Neutrophil (primary cell): ENCODE data around the gene SPAG16.

ENCODE experiments used
- H3K27ac ChIP-seq: fragments of 200-600 bp; sonication (generic); 2 replicates; pipeline ENCODE4 v1.5.1; 2016; ENCODE audit warnings: mild to moderate bottlenecking, moderate library complexity
- H3K27me3 ChIP-seq: fragments of 200-600 bp; sonication (generic); 2 replicates; pipeline ENCODE4 v1.6.0; 2016; ENCODE audit warnings: mild to moderate bottlenecking
- H3K36me3 ChIP-seq: fragments of 200-600 bp; sonication (generic); 2 replicates; pipeline ENCODE4 v1.5.1; 2017
- H3K4me1 ChIP-seq, 2 experiments: fragments of 200-600 bp in 1 of 2; sonication (generic) in 1 of 2; 1 replicate in 1 of 2; 2 replicates in 1 of 2; pipeline versions ENCODE4 v1.5.1 to v1.6.1; 2013 to 2016; ENCODE audit warnings: low read depth in 1 of 2, low read length in 1 of 2, mild to moderate bottlenecking in 1 of 2, moderate library complexity in 1 of 2; ENCODE audit not compliant: control insufficient read depth in 1 of 2, insufficient read depth in 1 of 2
- H3K4me3 ChIP-seq, 2 experiments: fragments of 200-600 bp in 1 of 2; sonication (generic) in 1 of 2; 1 replicate in 1 of 2; 2 replicates in 1 of 2; pipeline ENCODE4 v1.5.1; 2013 to 2016; ENCODE audit warnings: low read depth in 1 of 2, low read length in 1 of 2, mild to moderate bottlenecking in 1 of 2, moderate library complexity in 1 of 2
- H3K9me3 ChIP-seq: fragments of 200-600 bp; sonication (generic); 2 replicates; pipeline ENCODE4 v1.5.1; 2016
- CTCF ChIP-seq: fragments of 200-600 bp; sonication (generic); IDR thresholded peaks from 2 replicates; pipeline ENCODE4 v1.5.1; 2016; ENCODE audit warnings: antibody characterized with exemption

The SPAG16 gene

GRCh38 chr2:214322662-214323061, 1038.4 kb downstream of the SPAG16 start:
- Histone ChIP-seq H3K36me3 (no peaks in the 10 kb centered on the region), H3K27me3 (no peaks in the 10 kb centered on the region), H3K9me3 (no peaks in the 10 kb centered on the region), H3K27ac (no peak overlapping the region), H3K4me1 (no peaks in the 10 kb centered on the region), H3K4me3 (no peak overlapping the region)
- no peak for TF ChIP-seq CTCF

- Histone ChIP-seq H3K27ac (no peak overlapping the region), H3K9me3 (no peaks in the 10 kb centered on the region), H3K36me3 (no peaks in the 10 kb centered on the region), H3K4me3 (no peak overlapping the region), H3K4me1 (no peaks in the 10 kb centered on the region), H3K27me3 (no peaks in the 10 kb centered on the region)
- TF ChIP-seq CTCF, result no peak
Observed at GRCh38 chr2:214325404-214325803, 1041.1 kb downstream of the SPAG16 start.

GRCh38 chr2:214328941-214329340, 1044.7 kb downstream of the SPAG16 start:
- no peaks in the 10 kb centered on the region for H3K4me1 ChIP-seq
- H3K27ac ChIP-seq, result no peak overlapping the region
- no peaks in the 10 kb centered on the region for H3K36me3 ChIP-seq
- H3K4me3 ChIP-seq, result no peak overlapping the region
- no peaks in the 10 kb centered on the region for H3K27me3 ChIP-seq
- no peaks in the 10 kb centered on the region for H3K9me3 ChIP-seq
- TF ChIP-seq CTCF, result no peak

- Histone ChIP-seq H3K36me3 (no peaks in the 10 kb centered on the region), H3K4me1 (no peaks in the 10 kb centered on the region), H3K4me3 (no peak overlapping the region), H3K27me3 (no peaks in the 10 kb centered on the region), H3K9me3 (no peaks in the 10 kb centered on the region), H3K27ac (no peak overlapping the region)
- TF ChIP-seq CTCF, result no peak
Observed at GRCh38 chr2:214341646-214342045, 1057.4 kb downstream of the SPAG16 start.

- H3K4me1 ChIP-seq, result no peaks in the 10 kb centered on the region
- H3K9me3 ChIP-seq, result no peaks in the 10 kb centered on the region
- H3K27me3 ChIP-seq, result no peaks in the 10 kb centered on the region
- no peak overlapping the region for H3K4me3 ChIP-seq
- H3K27ac ChIP-seq, result no peak overlapping the region
- no peak for TF ChIP-seq CTCF
- H3K36me3 ChIP-seq, result no peaks in the 10 kb centered on the region
Observed at GRCh38 chr2:214358506-214358905, 1074.2 kb downstream of the SPAG16 start.

GRCh38 chr2:214361116-214361515, 1076.9 kb downstream of the SPAG16 start:
- Histone ChIP-seq H3K4me1 (no peaks in the 10 kb centered on the region), H3K27ac (no peak overlapping the region), H3K36me3 (no peaks in the 10 kb centered on the region), H3K27me3 (no peaks in the 10 kb centered on the region), H3K9me3 (no peaks in the 10 kb centered on the region), H3K4me3 (no peak overlapping the region)
- TF ChIP-seq CTCF, result no peak
